ENCODE data around the gene GOLGA6L7.

GRCh38 chr15:28895566-28895965 is 47.1 kb upstream of the GOLGA6L7 start:
- TF ChIP-seq CTCF (IDR thresholded peaks at IDR 0.05) = no peak
- no peak for TF ChIP-seq POLR2A (IDR thresholded peaks at IDR 0.05; ENCODE audit: low read depth)

All from esophagus muscularis mucosa (tissue), 3 donors.